Stimulated activated CD4-positive, alpha-beta T cell treated with anti-CD3 and anti-CD28 coated beads, Interleukin-2, amount 100 ng/mL, for 24 hours (primary cell): Measurements from ENCODE around the gene RCBTB2.
A peak's percentile ranks its signal among the peaks of the same experiment; 100 is the strongest.
"Not testable (repeated sequence)": the region's sequence is repeated elsewhere in the genome, so short reads cannot be mapped to it uniquely, and the experiment has no call there.

ENCODE experiments used
- DNase-seq, 2 donors: peaks; one replicate each; pipeline ENCODE4 v3.0.0-alpha.2; 2020

Gene RCBTB2

DNA sequence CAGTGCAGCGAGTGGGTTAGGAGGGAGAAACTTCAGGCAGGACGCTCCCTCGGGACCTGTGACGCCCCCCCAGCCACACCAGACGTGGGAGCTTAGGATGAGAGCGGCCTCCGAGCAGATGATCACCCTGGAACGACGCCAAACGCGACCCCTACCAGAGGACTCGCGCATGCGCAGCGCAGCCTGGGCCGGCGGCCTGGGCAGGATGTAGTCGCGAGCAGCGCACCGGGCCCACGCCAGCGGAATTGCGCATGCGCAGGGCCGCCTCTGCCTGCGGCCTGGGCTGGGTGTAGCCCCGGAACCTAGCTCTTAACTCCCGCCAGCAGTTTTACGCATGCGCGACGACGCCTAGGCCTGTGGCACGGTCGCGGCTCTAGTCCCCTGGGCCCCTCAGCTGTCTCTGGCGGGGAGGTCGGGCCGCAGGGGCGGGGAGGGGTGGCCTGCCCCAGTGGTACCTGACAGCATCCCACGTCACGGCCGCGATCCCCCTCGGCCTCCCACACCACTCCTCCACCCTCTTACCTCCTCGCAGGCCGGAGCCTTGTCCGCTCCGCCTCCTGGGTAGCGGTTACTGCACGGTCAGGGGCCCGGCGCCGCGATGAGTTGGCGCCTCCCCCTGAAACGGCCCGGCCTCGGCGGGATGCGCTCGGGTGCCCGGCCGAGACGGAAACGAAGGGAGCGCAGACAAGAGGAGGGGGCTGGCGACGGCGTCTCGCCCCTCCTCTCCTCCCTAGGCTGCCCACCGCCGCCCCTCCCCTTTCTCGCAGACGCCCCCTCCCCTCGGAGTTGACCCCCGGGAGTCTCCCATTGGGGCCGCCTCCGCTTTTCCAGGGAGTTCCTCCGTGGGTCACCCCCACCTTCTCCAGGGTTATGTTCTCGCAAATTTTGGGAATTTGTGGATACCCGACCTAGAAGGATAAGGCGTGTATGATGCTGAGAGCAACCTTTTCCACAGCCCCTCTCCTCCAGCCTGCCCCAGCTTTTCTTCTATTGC, at the start of gene RCBTB2:
TSS of gene RCBTB2 (minus strand) at position 575 of the 994 bp plus-strand sequence. CDS start 11,141 bp downstream, outside the sequence.
- DNase-seq: peak; percentile 98 to 99

DNA sequence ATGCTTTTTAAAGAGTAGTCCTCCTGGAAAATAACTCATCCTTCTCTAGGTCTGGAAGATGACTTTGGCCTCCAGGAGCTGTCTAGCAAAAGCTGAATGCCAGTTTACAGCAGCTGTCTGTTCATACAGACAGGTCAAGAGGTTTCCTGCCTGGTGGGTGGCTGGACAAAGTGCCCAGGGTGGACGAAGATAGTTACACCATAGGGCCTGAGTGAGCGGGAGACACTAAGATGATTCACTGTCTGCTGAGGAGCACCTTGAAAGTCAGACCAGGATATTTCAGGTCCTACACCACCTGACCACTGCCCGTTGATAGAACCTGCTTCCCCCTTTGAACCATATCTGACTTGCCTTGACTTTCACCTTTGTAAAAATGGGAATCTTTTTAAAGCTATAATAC, 49.2 kb upstream of the RCBTB2 start:
- DNase-seq: no peak

DNA sequence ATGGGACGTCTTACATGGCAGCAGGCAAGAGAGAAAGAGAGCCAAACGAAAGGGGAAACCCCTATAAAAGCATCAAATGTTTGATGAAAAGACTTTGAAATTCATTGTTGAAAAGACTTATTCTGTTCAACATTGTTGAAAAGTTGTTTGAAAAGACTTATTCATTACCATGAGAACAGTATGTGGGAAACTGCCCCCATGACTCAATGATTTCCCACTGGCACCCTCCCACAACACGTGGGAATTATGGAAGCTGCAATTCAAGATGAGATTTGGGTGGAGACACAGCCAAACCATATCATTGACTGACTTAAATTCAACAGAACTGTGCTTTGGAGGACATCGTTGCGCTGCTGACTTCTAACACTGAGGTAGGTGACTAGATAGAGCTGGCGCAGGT, 48.0 kb upstream of the RCBTB2 start:
- no peak for DNase-seq

DNA sequence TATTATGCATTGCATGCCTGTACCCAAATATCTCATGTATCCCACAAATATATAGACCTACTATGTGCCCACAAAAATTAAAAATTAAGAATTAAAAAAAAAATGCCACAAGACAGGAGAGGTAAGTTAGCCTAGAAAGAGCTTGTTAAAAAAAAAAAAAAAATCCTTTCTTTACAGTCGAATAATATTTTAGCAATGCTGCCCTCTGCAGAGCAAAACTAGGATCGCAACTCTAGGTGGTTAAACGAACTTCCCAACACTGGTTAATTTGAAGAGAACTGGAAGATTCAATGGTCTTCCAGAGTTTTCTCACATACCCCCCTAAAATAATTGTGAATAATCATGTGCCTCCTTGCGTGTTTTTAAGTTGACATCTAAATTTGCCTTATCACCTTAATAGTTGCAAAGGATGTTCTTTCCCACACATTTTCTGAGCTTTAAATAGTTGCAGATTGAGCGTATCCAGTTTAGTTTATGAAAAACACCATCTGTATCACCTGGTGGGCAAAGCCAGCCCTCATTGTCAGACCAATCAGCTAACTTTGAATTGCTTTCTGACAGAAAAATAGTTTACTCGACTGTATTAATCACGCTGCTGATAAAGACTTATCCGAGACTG, 47.4 kb upstream of the RCBTB2 start:
- DNase-seq: peak; percentile 76 to 85

DNA sequence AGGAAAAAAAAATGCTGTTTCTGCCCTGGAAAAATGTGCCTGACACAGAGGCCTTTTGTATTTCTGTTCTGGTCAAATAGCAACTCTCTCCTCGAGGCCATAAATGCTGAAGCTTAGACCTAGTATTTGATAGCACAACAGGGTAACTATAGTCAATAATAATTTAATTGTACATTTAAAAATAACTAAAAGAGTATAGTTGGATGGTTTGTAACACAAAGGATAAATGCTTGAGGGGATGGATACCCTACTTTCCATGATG, 47.0 kb upstream of the RCBTB2 start:
- not testable (repeated sequence) for DNase-seq

DNA sequence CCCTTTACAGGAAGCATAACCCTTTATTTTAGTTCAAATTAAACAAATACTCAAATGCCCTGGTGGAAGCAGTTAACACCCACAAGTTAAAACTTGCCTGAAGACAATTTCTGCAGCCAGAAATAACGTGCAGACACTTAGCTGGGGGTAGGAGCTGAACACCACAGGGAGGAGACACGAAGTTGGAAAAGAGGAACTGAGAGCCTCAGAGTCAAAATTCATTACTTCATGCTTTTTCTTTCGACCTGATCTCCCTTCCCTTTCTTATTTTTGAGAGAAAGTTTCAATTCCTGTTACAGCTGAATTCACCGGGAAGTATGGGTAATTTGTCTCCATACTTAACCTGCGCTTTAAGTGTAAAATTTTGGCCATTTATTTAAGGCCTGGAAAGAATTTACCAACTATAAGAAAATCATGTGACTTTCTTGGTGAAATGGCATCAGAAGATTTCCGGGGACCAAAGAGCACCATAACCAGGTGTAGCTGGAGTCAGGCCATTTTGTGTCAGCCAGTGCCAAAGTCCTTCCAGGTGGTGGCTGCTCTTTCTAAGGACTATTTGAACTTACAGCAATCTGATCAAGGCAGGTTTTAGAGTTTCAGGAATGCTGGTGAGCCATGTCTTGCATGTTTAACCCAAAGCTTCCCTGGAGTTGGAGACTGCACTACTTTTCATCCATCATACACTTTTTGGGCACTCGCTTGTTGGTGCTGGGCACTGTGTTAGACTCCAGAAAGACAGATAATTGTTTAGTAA, 46.5 kb upstream of the RCBTB2 start:
- no peak for DNase-seq

DNA sequence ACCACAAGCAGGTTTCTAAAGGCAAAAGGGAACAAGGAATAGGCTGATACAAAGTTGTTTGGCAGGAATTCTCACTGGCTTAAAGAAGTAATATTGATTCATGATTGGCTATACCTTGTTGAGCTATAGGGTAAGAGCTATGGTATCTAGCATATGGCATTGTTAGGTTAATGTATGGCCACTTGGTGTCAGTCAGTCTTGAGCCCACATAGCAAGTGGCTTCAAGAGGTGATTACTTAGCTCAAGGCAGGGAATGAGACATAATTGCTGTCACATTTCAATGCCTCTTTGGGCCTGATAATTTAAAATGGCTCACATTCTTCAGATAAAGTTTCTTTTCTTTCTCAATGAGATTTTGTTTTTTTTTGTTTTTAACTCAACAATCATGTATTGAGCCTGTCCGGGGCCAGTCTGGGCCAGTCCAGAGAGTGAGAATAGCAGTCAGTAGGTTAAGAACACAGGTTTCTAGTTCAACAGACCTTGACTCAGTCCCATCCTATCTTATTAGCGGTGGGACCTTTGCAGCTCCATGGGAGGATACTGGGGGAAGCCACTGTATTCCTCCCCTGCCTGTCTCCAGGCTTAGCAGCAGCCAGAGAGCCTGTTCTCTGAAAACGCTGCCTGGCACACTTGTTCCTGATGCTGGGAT, 45.8 kb upstream of the RCBTB2 start:
- no peak for DNase-seq

DNA sequence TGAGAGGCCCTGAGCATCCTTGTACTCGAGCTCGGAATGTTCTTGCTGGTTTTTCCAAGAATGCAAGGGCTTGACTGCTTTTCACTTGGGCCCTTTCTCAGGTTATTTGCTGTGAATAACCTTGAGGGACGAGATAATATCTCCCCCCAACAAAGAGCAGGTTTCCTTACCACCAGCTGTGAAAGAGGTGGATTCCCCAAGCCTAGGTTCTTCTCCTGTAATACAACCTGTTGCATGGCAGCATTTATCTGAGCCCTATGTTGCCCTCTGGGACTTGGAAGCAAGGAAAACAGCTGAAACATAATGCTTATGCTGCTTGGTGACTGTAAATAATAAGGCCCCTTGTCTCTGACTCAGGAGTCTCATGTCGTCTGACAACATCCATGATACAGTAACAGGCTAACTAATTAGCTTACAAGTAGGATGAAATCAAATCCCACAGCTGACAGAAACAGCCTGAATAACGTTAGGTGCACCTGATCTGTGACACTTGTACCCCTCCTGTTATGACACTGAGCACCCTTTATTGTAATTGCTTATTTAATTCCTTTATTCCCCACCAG, 43.6 kb upstream of the RCBTB2 start:
- DNase-seq: no peak

DNA sequence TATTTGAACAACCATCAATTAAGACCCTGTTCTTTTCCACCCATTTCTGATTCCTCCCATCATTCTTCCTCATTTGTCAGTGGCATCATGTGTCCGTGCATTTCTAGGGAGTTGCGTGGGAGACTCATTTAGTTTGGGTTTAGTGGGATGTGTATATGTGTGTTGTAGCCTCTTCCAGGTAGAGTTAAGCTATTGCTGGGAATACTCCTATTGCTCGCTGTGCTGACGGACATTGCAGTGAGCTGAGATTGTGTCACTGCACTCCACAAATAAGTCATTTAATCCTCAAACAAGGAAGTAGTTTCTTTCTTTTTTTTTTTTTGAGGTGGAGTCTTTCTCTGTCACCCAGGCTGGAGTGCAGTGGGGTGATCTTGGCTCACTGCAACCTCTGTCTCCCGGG, 42.2 kb upstream of the RCBTB2 start:
- no peak for DNase-seq

DNA sequence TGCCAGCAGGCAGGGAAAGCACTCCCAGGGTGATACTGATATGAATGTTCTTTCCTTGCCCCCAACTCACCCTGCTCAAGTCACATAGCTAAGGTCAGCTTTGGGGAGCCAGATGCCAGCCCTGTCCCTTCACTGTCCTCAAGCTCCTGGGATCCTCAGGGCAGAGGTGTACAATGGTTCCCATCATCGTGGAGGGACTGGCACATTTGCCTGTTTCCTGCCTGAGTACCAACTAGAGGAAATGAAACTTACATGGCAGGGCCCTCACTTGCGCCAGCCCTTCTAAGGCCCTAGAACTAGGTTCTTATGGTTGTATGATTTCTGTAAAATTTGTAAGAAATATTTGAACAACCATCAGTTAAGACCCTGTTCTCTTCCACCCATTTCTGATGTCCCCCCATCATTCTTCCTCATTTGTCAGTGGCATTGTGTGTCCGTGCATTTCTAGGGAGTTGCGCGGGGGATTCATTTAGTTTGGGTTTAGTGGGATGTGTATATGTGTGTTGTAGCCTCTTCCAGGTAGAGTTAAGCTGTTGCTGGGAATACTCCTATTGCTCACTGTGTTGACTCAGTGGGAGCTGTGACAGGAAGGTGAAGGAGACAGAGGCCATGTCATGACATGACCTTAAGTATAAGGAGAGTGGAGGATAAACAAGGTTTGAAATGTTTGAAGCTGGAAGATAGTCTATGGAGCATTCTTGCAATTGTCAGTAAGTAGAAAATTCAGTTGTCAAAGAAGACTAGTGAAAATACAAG, 41.3 kb upstream of the RCBTB2 start:
- DNase-seq: no peak

DNA sequence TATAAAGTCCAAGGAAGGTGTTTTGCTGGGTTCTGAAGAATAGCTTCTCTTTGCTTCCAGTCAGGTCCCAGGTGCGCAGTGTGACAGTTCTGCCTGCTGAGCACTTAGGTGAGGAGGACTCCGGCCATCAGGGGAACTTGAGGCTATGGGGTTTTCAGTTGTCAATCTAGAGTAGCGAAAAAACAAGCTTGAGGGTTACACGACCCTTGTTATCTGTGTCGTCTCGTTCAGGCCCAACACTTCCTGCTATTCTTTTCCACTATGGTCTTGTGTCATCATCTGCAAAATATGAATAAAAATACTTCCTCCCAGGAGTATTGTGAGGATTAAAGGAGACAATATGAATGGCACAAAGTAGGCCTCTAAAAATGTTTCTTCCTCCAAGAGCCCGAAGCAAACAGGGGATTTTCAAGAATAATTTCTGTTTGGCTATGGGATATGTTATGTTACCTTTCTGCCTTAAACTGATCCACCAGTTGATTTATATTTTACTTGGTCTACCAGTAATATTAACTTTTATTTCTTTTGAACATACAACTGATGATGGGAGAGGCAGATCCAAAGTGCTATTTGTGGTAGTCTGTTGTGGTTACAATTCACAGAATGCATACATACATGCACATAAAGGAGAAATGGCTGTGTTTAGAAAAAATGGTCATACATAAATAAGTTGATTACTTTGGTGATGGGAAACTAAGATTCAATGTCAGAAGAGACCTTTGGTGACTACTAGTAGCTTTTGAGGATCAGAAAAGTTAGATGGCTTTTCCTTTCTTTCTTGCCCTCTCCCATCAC, 40.5 kb upstream of the RCBTB2 start:
- no peak for DNase-seq

DNA sequence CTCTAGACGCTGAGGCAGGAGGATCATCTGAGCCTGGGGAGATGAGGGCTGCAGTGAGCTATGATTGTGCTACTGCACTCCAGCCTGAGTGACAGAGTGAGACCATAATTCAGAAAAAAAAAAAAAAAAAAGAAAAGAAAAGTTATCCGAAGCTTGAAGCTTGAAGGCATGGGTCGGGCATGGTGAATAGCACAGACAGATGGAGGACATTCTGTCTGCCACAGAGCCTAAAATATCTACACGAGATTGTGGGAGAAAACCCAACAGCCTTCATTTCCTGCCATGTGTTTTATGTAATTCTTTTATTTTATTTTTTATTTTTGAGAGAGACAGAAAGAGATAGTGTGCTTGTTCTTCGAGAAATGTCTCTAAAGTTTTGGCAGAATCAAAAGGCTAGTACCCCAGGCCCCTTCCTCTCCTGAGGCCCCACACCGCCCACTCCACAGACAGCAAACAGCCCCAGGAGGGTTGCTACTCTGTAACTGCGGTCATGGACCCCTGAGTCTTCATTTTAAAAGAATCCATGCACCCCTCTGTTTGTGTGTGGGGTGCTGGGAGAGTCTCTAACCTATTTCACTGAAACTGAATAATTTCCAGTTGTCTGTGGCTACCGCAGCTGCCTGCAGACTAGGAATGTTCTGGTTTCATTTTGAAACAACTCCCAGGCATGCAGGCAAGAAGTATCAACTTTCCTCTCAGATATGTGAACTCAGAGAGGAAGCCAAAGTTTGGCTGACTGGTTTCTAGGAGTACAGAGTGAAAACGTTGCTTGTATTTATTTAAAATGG, 38.4 kb upstream of the RCBTB2 start:
- DNase-seq: no peak

DNA sequence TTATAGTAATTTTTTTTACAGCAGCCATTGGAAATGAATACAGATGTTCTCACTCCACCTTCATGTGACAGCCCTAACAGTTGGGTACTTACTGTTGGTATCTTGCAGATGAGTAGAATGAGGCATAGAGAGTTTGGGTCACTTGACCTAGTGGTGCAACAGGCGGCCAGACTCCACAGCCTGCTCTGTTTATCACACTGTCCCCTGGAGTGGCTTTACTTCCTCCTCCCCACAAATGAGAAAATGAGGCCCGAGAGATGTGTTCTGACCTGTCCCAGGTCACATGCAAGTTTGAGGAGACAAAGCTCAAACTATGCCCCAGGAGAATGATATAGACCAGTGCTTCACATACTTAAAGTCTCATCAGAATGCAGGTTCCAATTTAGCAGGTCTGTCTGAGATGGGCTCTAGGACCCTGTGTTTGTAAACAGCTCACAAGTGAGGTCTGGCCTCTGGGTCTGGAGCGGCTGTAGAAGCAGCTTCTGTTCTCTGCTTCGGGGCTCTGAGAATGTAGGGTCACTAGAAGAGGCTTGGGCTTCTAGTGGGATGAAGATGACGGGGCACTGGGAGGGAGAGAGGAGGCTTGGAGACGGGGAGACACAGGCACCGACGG, 37.4 kb upstream of the RCBTB2 start:
- no peak for DNase-seq

DNA sequence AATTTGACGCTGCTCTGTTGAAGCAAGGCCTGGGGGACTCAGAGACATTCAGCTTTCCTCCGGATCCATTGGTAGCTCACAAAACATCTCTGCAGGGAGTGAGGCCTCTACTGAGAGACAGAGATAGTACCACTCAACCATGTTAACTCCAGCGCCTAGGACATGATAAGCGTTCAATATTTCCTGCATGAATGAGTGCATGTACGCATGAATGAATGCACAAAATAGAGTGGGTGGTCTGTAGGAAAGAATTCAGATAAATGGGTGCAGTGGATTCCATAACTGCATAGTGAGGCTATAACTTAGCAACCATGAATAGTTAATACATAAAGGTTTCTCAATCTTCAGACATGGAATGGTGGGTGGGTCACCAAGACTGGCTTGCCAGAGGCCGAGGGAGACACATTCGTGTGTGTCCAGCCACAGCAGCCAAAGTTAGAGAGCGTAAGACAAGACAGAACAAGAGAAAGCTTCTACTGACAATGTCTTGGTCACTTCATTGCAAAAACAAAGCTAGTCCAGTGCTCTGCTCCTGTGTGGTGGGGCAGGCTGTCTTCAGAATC, 36.3 kb upstream of the RCBTB2 start:
- DNase-seq: no peak

DNA sequence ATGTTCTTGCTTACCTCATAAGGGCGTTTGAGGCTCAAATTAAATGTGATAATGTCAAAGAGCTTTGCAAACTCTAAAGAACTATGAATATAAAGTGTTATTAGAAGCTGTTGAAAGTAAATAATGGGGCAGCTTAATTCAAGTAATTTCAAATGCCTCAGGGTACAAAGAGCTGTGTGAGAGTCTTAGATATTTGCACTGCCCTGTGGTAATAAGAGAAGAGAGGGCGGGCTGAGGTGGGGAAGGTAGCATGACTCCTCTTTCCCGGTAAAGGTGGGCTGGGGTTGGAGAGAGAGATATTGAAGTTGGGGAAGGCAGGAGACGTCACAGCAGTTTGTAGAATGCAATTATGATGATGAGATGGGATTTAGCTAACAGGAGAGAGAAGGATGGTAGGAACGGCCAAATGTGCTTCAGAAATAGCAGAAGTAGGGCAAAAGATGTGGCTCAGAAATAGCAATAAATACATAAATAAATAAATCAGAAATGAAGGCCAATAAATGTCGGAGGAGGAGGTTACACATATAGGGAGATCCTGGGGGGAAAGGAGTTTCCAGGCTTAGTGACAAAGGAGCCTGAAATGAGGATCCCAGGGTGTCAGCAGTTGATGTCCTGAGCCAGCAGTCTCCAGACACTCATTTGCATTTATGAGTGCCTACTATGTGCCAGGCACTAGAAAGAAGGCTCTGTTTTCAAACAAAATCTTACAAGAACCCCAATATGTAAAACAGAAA, 35.7 kb upstream of the RCBTB2 start:
- no peak for DNase-seq

DNA sequence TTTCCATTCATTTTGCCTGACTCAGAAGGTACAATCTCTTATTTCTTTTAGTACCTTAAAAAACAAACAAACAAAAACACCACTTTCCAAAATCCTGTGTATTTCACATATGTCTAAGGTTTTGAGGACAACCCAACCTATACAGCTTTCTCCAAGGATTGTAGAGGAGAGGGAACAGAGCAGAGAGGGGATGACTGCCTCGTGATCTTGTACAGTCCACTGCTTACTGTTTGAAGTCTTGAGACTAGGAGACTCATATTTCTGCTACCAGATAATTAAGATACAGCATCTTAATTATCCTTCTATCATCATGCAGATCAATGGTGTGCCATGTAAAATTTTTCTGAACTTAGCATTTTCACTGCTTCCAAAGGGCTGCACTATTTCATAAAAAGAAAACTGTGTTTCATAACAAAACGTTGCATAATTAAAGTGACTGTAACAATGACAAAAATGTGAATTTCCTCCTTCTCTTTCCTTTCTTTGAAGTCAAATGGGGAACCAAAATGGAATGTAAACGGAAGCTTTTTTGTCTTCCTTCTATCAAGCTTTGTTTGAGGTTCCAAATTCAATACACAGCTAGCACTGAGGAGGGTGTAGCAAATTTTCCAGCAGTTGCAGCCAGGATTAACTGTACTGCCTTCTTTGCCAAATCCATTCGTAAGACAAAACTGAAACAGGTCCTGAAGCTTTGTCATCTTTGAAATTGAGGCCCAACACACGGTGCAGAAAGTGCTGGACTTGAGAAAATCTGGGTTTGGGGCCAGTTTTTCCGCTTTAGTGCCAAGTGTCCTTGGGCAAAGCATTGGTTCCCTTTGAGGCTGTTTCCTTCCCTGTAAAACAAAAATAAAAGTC, 34.9 kb upstream of the RCBTB2 start:
- no peak for DNase-seq

DNA sequence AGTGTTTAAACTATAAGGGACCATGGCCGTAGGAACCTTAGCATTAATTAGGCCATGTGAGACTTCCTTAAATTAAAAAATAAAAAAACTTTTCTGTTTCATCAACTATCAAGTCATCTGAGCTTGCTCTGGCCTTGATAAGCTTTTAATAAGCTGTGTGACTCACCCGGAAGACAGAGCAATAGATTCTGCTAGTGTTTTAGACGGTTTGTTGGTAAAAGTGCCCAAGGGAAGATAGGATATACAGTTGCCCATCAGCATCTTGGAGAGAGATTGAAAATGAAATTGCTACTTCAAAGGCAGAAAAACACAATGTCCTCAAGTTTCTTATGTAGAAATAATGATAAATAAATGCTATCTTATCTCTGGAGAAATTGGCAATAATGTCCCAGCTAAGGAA, 31.2 kb upstream of the RCBTB2 start:
- no peak for DNase-seq

DNA sequence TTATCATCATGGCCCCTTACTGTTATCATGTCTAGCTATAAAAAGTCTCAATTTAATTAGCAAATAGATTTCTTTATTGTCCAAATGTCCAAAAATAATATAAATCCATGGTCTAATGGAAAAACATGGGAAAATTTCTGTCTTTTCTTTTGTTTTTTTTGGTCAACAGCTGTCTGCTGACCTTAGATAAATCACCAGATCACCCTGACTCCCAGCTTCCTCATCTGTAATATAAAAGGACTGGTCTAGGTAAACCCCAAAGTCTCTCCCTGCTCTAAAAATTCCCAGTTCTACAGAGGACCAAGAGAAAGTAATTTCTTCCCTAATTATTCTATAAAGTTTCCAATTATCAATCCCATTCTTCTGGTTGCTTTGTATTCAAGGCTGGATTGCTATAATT, 30.7 kb upstream of the RCBTB2 start:
- no peak for DNase-seq
